Activated B cell treated with CpG ODN at 0.5 μM for 24 hours (primary cell): ENCODE measurements around the gene CEACAM16. TPM values are rescaled to one million over a fixed set of nuclear protein-coding genes. Genes with fewer than 3 reads are reported as not detected.
"Not testable (repeated sequence)": the region's sequence is repeated elsewhere in the genome, so short reads cannot be mapped to it uniquely, and the experiment has no call there.

Experiments
- ATAC-seq: fragments of 200-7000 bp; cut with Tn5 transposase; one replicate; pipeline ENCODE4 v1.10.0; 2021; ENCODE audit warnings: low read depth, mild to moderate bottlenecking, moderate library complexity
- CTCF ChIA-PET: fragments of 350-600 bp; sonication (Branson Sonifier 250); formaldehyde crosslinking; loops from one replicate; lab custom pipeline; 2021; ENCODE audit warnings: antibody characterized with exemption; lab: Charles Lee
- POLR2A ChIA-PET: fragments of 350-600 bp; sonication (Branson Sonifier 250); formaldehyde crosslinking; loops from one replicate; lab custom pipeline; 2021; ENCODE audit warnings: antibody characterized with exemption; lab: Charles Lee
- DNase-seq: peaks from one replicate; pipeline ENCODE4 v3.0.0; 2022
- H3K27ac Mint-ChIP-seq: one replicate; pipeline ENCODE4 v1.8.0; 2020; ENCODE audit warnings: mixed read lengths
- H3K27me3 Mint-ChIP-seq: one replicate; pipeline ENCODE4 v1.8.0; 2021; ENCODE audit warnings: mixed read lengths
- H3K36me3 Mint-ChIP-seq: one replicate; pipeline ENCODE4 v1.8.0; 2021; ENCODE audit warnings: low read depth, mixed read lengths
- H3K4me1 Mint-ChIP-seq: one replicate; pipeline ENCODE4 v1.8.0; 2021; ENCODE audit warnings: mixed read lengths
- H3K4me3 Mint-ChIP-seq: one replicate; pipeline ENCODE4 v1.8.0; 2020; ENCODE audit warnings: mild to moderate bottlenecking, mixed read lengths
- H3K9me3 Mint-ChIP-seq: one replicate; pipeline ENCODE4 v1.8.0; 2020; ENCODE audit warnings: mixed read lengths
- intact Hi-C: fragments of 100-400 bp; cut with micrococcal nuclease; formaldehyde crosslinking; loops from one replicate; pipeline ENCODE4 v1.15.1; 2024
- total RNA-seq: library from RNA; stranded (reverse); gene quantifications from 2 replicates; pipeline ENCODE4 v1.2.3, GENCODE V29; 2022
- TF ChIP-seq, protein P1 (sequence below): fragments of 200-600 bp; IDR thresholded peaks from one replicate; pipeline ENCODE4 v1.8.0; 2022; ENCODE audit warnings: antibody characterized with exemption, mild to moderate bottlenecking

CEACAM16 gene
- total RNA-seq, 1 donor from 2014 or later, result not detected

DNA sequence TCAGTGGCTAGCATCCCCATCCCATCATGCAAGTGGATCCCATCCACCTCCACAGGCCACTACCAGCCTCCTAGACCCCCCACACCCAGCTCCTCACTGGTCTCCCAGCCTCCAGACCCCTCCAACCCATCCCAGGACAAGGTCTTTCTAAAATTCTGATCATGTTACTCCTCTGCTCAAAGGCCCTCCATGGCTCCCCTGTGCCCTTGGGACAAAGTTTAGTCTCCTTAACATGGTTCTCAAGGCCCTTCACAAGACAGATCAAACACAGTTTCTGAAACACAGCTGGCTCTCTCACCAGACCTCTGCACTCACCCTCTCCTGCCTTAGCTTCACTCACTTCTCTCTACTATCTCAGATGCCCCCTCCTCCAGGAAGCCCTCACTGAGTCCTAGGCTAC lies 18.4 kb upstream of the CEACAM16 start:
- CTCF ChIA-PET, result no interaction called here
- Mint-ChIP-seq H3K27me3 (peaks cover 12% of the 10 kb centered on the region), H3K27ac (no peak overlapping the region), H3K9me3 (peaks cover 2% of the 10 kb centered on the region), H3K4me1 (peaks cover 7% of the 10 kb centered on the region), H3K4me3 (no peak overlapping the region), H3K36me3 (no peaks in the 10 kb centered on the region)
- TF ChIP-seq, protein P1, sequence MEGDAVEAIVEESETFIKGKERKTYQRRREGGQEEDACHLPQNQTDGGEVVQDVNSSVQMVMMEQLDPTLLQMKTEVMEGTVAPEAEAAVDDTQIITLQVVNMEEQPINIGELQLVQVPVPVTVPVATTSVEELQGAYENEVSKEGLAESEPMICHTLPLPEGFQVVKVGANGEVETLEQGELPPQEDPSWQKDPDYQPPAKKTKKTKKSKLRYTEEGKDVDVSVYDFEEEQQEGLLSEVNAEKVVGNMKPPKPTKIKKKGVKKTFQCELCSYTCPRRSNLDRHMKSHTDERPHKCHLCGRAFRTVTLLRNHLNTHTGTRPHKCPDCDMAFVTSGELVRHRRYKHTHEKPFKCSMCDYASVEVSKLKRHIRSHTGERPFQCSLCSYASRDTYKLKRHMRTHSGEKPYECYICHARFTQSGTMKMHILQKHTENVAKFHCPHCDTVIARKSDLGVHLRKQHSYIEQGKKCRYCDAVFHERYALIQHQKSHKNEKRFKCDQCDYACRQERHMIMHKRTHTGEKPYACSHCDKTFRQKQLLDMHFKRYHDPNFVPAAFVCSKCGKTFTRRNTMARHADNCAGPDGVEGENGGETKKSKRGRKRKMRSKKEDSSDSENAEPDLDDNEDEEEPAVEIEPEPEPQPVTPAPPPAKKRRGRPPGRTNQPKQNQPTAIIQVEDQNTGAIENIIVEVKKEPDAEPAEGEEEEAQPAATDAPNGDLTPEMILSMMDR, result no peak
- DNase-seq (no peak), ATAC-seq (no peak)
- intact Hi-C loops, result no loop called here
- POLR2A ChIA-PET, result no interaction called here

GRCh38 chr19:44681992-44682790 lies 16.8 kb upstream of the CEACAM16 start:
- ATAC-seq, result no peak
- no peak for DNase-seq
- no peaks in the 10 kb centered on the region for H3K36me3 Mint-ChIP-seq
- H3K9me3 Mint-ChIP-seq, result peaks cover 2% of the 10 kb centered on the region
- H3K27ac Mint-ChIP-seq, result no peak overlapping the region
- ChIA-PET CTCF (no interaction called here), POLR2A (no interaction called here)
- peaks cover 12% of the 10 kb centered on the region for H3K27me3 Mint-ChIP-seq
- no peak overlapping the region for H3K4me3 Mint-ChIP-seq
- intact Hi-C loops, result no loop called here
- TF ChIP-seq, protein P1, result no peak
- H3K4me1 Mint-ChIP-seq, result peaks cover 20% of the 10 kb centered on the region

DNA sequence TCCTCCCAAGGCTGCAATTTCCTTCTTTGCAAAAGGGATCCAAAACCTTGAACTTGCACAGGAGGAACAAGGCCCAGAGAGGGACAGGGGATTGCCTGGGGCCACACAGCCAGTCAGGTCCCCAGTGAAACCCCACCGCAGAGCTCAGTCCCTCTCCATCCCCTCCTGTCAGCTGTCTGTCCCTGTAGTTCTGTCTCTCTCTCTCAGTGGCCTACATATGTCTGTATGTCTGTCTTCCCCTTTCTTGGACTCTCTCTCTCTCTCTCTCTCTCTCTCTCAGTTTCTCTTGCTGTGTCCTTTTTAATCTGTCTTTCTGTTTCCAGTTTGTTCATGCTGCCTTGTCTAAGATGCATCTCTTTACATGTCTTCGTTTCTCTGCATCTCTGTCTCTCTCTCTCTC lies 16.1 kb upstream of the CEACAM16 start:
- CTCF ChIA-PET, result no interaction called here
- TF ChIP-seq, protein P1, result no peak
- intact Hi-C loops, result no loop called here
- H3K27me3 Mint-ChIP-seq, result peaks cover 13% of the 10 kb centered on the region
- ATAC-seq (no peak), DNase-seq (no peak)
- no peaks in the 10 kb centered on the region for H3K36me3 Mint-ChIP-seq
- peaks cover 20% of the 10 kb centered on the region for H3K4me1 Mint-ChIP-seq
- no peak overlapping the region for H3K27ac Mint-ChIP-seq
- POLR2A ChIA-PET, result no interaction called here
- peaks cover 2% of the 10 kb centered on the region for H3K9me3 Mint-ChIP-seq
- H3K4me3 Mint-ChIP-seq, result no peak overlapping the region

GRCh38 chr19:44683434-44684210 lies 15.3 kb upstream of the CEACAM16 start:
- Mint-ChIP-seq H3K27ac (no peak overlapping the region), H3K9me3 (peaks cover 2% of the 10 kb centered on the region), H3K27me3 (peaks cover 15% of the 10 kb centered on the region), H3K4me3 (no peak overlapping the region), H3K36me3 (no peaks in the 10 kb centered on the region), H3K4me1 (peaks cover 20% of the 10 kb centered on the region)
- intact Hi-C loops, result no loop called here
- TF ChIP-seq, protein P1, result no peak
- CTCF ChIA-PET, result no interaction called here
- POLR2A ChIA-PET, result no interaction called here
- ATAC-seq (no peak), DNase-seq (no peak)

DNA sequence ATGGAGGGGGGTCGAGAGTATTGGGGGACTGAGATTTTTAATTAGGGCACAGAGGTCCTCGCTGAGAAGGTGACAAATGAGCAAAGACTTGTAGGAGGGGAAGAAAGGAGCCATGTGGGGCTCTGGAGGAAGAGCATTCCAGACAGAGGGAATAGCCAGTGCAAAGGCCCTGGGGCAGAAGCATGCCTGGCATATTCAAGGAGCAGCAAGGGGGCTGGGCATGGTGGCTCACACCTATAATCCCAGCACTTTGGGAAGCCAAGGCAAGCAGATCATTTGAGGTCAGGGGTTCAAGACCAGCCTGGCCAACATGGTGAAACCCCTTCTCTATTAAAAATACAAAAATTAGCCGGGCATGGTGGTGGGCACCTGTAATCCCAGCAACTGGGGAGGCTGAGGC lies 14.6 kb upstream of the CEACAM16 start:
- ATAC-seq, H3K27ac Mint-ChIP-seq, CTCF ChIA-PET, H3K9me3 Mint-ChIP-seq, intact Hi-C loops, POLR2A ChIA-PET, H3K36me3 Mint-ChIP-seq, H3K4me3 Mint-ChIP-seq, DNase-seq: not testable (repeated sequence)
- H3K4me1 Mint-ChIP-seq, result peaks cover 25% of the 10 kb centered on the region
- H3K27me3 Mint-ChIP-seq, result peaks cover 15% of the 10 kb centered on the region
